Measurements from ENCODE around the gene GABRR2. TPM values are rescaled to one million over a fixed set of nuclear protein-coding genes. Genes with fewer than 3 reads are reported as not detected.

The GABRR2 gene
- total and polyA plus RNA-seq, 4 donors: 0.10 to 1.7 (median 0.35) TPM

GRCh38 chr6:89257781-89258180 is 57.3 kb downstream of the GABRR2 start (continued):
- TF ChIP-seq CTCF (IDR thresholded peaks at IDR 0.05; ENCODE audit: low read depth, low read length, missing input control) (no peak), ZBTB33 (IDR thresholded peaks at IDR 0.05) (no peak)

GRCh38 chr6:89257346-89257745 is 57.8 kb downstream of the GABRR2 start:
- Histone ChIP-seq H3K4me3 (ENCODE audit: low read depth in 1 of 3, low read length in 3 of 3) (no peak overlapping the region), H3K9ac (ENCODE audit: low read depth in 1 of 2, low read length in 2 of 2) (no peak overlapping the region), H3K27me3 (ENCODE audit: control insufficient read depth in 4 of 4, insufficient read depth in 4 of 4, low read length in 3 of 4) (no peaks in the 10 kb centered on the region), H3K4me1 (ENCODE audit: control insufficient read depth in 4 of 4, insufficient read depth in 4 of 4, low read length in 3 of 4) (no peaks in the 10 kb centered on the region), H3K36me3 (ENCODE audit: control insufficient read depth in 4 of 4, insufficient read depth in 3 of 4, low read depth in 1 of 4, low read length in 3 of 4) (no peaks in the 10 kb centered on the region), H3K9me3 (ENCODE audit: control insufficient read depth in 4 of 4, low read length in 3 of 4) (no peaks in the 10 kb centered on the region), H3K27ac (ENCODE audit: low read depth in 1 of 2, low read length in 2 of 2) (no peak overlapping the region)
- no peak for TF ChIP-seq FOXA2 (IDR thresholded peaks at IDR 0.05)
- TF ChIP-seq FOXA1 (IDR thresholded peaks at IDR 0.05): no peak
- no peak for TF ChIP-seq RXRA (IDR thresholded peaks at IDR 0.05)
- TF ChIP-seq ZBTB33 (IDR thresholded peaks at IDR 0.05): no peak
- no peak for TF ChIP-seq JUND (IDR thresholded peaks at IDR 0.05)
- TF ChIP-seq SP1 (IDR thresholded peaks at IDR 0.05): no peak
- no peak for TF ChIP-seq MAX (IDR thresholded peaks at IDR 0.05)
- TF ChIP-seq YY1 (IDR thresholded peaks at IDR 0.05): no peak
- TF ChIP-seq ATF3 (IDR thresholded peaks at IDR 0.05): no peak
- TF ChIP-seq EGR1 (IDR thresholded peaks at IDR 0.05; ENCODE audit: low read depth in 2 of 2): no peak
- TF ChIP-seq HNF4A (conservative IDR thresholded peaks at IDR 0.05): no peak
- TF ChIP-seq REST (IDR thresholded peaks at IDR 0.05): no peak
- TF ChIP-seq GABPA (IDR thresholded peaks at IDR 0.05 in 1 of 2, conservative IDR thresholded peaks at IDR 0.05 in 1 of 2): no peak
- TF ChIP-seq TAF1 (conservative IDR thresholded peaks at IDR 0.05): no peak
- no peak for TF ChIP-seq NR2F2 (IDR thresholded peaks at IDR 0.05)
- no peak for TF ChIP-seq HNF4G (IDR thresholded peaks at IDR 0.05)
- no peak for DNase-seq (ENCODE audit: low spot score)
- WGBS: 96% methylated on average over 6 of the region's 6 CpGs
